Measurements from ENCODE around the gene NOTCH1. TPM values are rescaled to one million over a fixed set of nuclear protein-coding genes. Genes with fewer than 3 reads are reported as not detected.

NOTCH1 gene
- total and polyA plus RNA-seq, 2 of the 13 experiments (the other 11 are each of a cell fraction or from before 2014, with no cell fraction given) = 0.09 to 0.35 TPM

GRCh38 chr9:136589766-136590763 lies 44.2 kb upstream of the NOTCH1 start:
- no peaks in the 10 kb centered on the region for H3K4me1 ChIP-seq (ENCODE audit: insufficient read depth, low read length)
- H3K27me3 ChIP-seq (ENCODE audit: control insufficient read depth in 1 of 2, insufficient read depth in 2 of 2, low read length in 2 of 2) = peaks cover 41 to 94% of the 10 kb centered on the region in 2 experiments
- 44% methylated on average over 17 of the region's 29 CpGs for whole genome bisulfite sequencing (ENCODE audit: low lambda C conversion rate)
- CTCF ChIA-PET (ENCODE audit: low intra/inter-chr PET ratio, low total read pairs) = no interaction called here
- no peak for FAIRE-seq
- intact Hi-C loops (cut with micrococcal nuclease; ENCODE audit: unreplicated experiment) = no loop called here
- no peak overlapping the region for H3K4me2 ChIP-seq (ENCODE audit: low read depth, low read length)
- H3K4me3 ChIP-seq (replicated peaks in 1 of 3; ENCODE audit: insufficient read depth in 1 of 3, low read depth in 2 of 3, low read length in 3 of 3) = no peak overlapping the region
- H2AFZ ChIP-seq (ENCODE audit: low read length) = no peak overlapping the region
- H3K79me2 ChIP-seq (ENCODE audit: insufficient read depth, low read length) = no peaks in the 10 kb centered on the region
- TF ChIP-seq FOXK2 (IDR thresholded peaks at IDR 0.05) (no peak), ASH2L (IDR thresholded peaks at IDR 0.05; ENCODE audit: insufficient read length, low read depth, low read length) (no peak), MATR3 (CRISPR knock-in tag; IDR thresholded peaks at IDR 0.05) (no peak), ZNF326 (CRISPR knock-in tag; IDR thresholded peaks at IDR 0.05; ENCODE audit: borderline replicate concordance) (no peak), TERF1 (CRISPR knock-in tag; IDR thresholded peaks at IDR 0.05) (no peak), CEBPG (CRISPR knock-in tag; IDR thresholded peaks at IDR 0.05) (no peak), ZNF891 (CRISPR knock-in tag; IDR thresholded peaks at IDR 0.05) (no peak)
- no peak overlapping the region for H3K9ac ChIP-seq (ENCODE audit: insufficient read depth, low read depth, low read length)
- no peak overlapping the region for H3K27ac ChIP-seq (ENCODE audit: extremely low read length, insufficient read depth, low read length)
- no peak for ATAC-seq
- DNase-seq (ENCODE audit: low spot score) = no peak
- no peaks in the 10 kb centered on the region; the same call in 1 of the 2 replicates for H4K20me1 ChIP-seq (ENCODE audit: insufficient read depth, low read length)
- in situ Hi-C loops (cut with HindIII; ENCODE audit: extremely low pct_ligation_motif_present, low pct_unique_long_range_greater_than_20kb) = no loop called here
- POLR2A ChIA-PET = no interaction called here
- no TSS peak for BruUV-seq (replicated peaks)
- H3K9me3 ChIP-seq (ENCODE audit: low read length) = no peaks in the 10 kb centered on the region
- H3K36me3 ChIP-seq (replicated peaks in 1 of 2; ENCODE audit: control insufficient read depth in 1 of 2, insufficient read depth in 2 of 2, low read length in 2 of 2) = no peaks in the 10 kb centered on the region
